COR-L47 (cell line): ENCODE results near the gene POLR2H.

Experiments used
- DNase-seq: peaks from one replicate; lab custom pipeline; 2025; lab: John Stamatoyannopoulos, UW

Gene POLR2H

GRCh38 chr3:184361532-184361931 is at the start of gene POLR2H, which contains the start of gene CLCN2:
TSS of gene POLR2H (plus strand) at chr3:184361710. CDS start at chr3:184363493, 1,783 bp downstream.
TSS of gene CLCN2 (minus strand) at chr3:184361605. CDS start at chr3:184361479, 126 bp downstream.
- DNase-seq = peak; percentile 43

GRCh38 chr3:184314363-184314699 is 47.2 kb upstream of the POLR2H start, which contains the start of gene EIF4G1:
TSS of gene EIF4G1 (plus strand) at chr3:184314606. CDS start at chr3:184315797, 1,191 bp downstream.
- peak; percentile 96 for DNase-seq

GRCh38 chr3:184314700-184315542 is 46.6 kb upstream of the POLR2H start:
- peak; percentile 65 for DNase-seq

- no peak for DNase-seq
These were observed 46.0 kb upstream of the POLR2H start for GRCh38 chr3:184315543-184315867.

- DNase-seq = no peak
These were observed 45.4 kb upstream of the POLR2H start for GRCh38 chr3:184315871-184316661.

- DNase-seq = no peak
These were observed 44.7 kb upstream of the POLR2H start for GRCh38 chr3:184316792-184317191.

GRCh38 chr3:184317201-184317600 is 44.3 kb upstream of the POLR2H start:
- DNase-seq = no peak

GRCh38 chr3:184320104-184320445 is 41.4 kb upstream of the POLR2H start:
- peak; percentile 74 for DNase-seq

GRCh38 chr3:184321666-184322065 is 39.8 kb upstream of the POLR2H start:
- no peak for DNase-seq

GRCh38 chr3:184322731-184323487 is 38.6 kb upstream of the POLR2H start:
- DNase-seq = no peak

- no peak for DNase-seq
These were observed 37.8 kb upstream of the POLR2H start for GRCh38 chr3:184323696-184324095.

GRCh38 chr3:184325269-184325668 is 36.2 kb upstream of the POLR2H start:
- no peak for DNase-seq

GRCh38 chr3:184325715-184326369 is 35.7 kb upstream of the POLR2H start:
- no peak for DNase-seq

- DNase-seq = no peak
These were observed 34.3 kb upstream of the POLR2H start for GRCh38 chr3:184327171-184327570.

GRCh38 chr3:184328516-184328915 is 33.0 kb upstream of the POLR2H start:
- no peak for DNase-seq

GRCh38 chr3:184332370-184333090 is 29.0 kb upstream of the POLR2H start:
- no peak for DNase-seq

- no peak for DNase-seq
These were observed 28.3 kb upstream of the POLR2H start for GRCh38 chr3:184333190-184333589.

- no peak for DNase-seq
These were observed 27.8 kb upstream of the POLR2H start for GRCh38 chr3:184333700-184334099.

- no peak for DNase-seq
These were observed 26.9 kb upstream of the POLR2H start for GRCh38 chr3:184334470-184335158.

- no peak for DNase-seq
These were observed 26.2 kb upstream of the POLR2H start for GRCh38 chr3:184335291-184335660.
